Vagina (tissue), 2 donors: ENCODE data around the gene BCKDHA. TPM values are rescaled to one million over a fixed set of nuclear protein-coding genes. Genes with fewer than 3 reads are reported as not detected.
"Not testable (repeated sequence)": the region's sequence is repeated elsewhere in the genome, so short reads cannot be mapped to it uniquely, and the experiment has no call there.

Experiments used
- DNase-seq, 2 donors: peaks; one replicate each; pipeline ENCODE4 v3.0.0-alpha.2; 2017; ENCODE audit errors: extremely low spot score in 2 of 2
- H3K27ac ChIP-seq: fragments of 200-600 bp; sonication (generic); one replicate; pipeline ENCODE4 v1.5.1; 2019
- H3K27me3 ChIP-seq: fragments of 200-600 bp; sonication (generic); one replicate; pipeline ENCODE4 v1.5.1; 2019
- H3K36me3 ChIP-seq, 2 donors: fragments of 200-600 bp; sonication (generic); one replicate each; pipeline ENCODE4 v1.5.1; 2017 to 2019
- H3K4me1 ChIP-seq: fragments of 200-600 bp; sonication (generic); one replicate; pipeline ENCODE4 v1.5.1; 2019
- H3K4me3 ChIP-seq, 2 donors: fragments of 200-600 bp; sonication (generic); 1 replicate in 1 of 2; 2 replicates in 1 of 2; pipeline ENCODE4 v1.5.1; 2016 to 2019
- H3K9me3 ChIP-seq: fragments of 200-600 bp; sonication (generic); one replicate; pipeline ENCODE4 v1.5.1; 2019
- CTCF ChIP-seq, 3 experiments: fragments of 450-650 bp in 2 of 3; fragments of 200-600 bp in 1 of 3; sonication (generic) in 1 of 3; IDR thresholded peaks; one replicate each; pipeline ENCODE4 v1.5.1; 2017 to 2019; ENCODE audit warnings: antibody characterized with exemption in 3 of 3, mild to moderate bottlenecking in 2 of 3, moderate library complexity in 2 of 3
- POLR2A ChIP-seq, 2 donors: fragments of 450-650 bp; IDR thresholded peaks; one replicate each; pipeline ENCODE4 v1.6.1; 2017; ENCODE audit warnings: antibody characterized with exemption in 2 of 2, mild to moderate bottlenecking in 2 of 2, moderate library complexity in 2 of 2
- POLR2AphosphoS5 ChIP-seq, 2 donors: sonication (generic); formaldehyde crosslinking; IDR thresholded peaks; one replicate each; pipeline ENCODE4 v1.9.0; 2017; ENCODE audit warnings: antibody characterized with exemption in 2 of 2, mild to moderate bottlenecking in 2 of 2, low read depth in 1 of 2; ENCODE audit not compliant: insufficient read depth in 1 of 2
- intact Hi-C: fragments of 100-400 bp; cut with DNase I; formaldehyde crosslinking; loops from one replicate; pipeline ENCODE4 v1.15.1; 2023
- total RNA-seq: library from RNA; depleted of rRNA; stranded (reverse); fragments of >200 nt; gene quantifications from one replicate; pipeline ENCODE4 v1.2.3, GENCODE V29; 2016

Gene BCKDHA
- total RNA-seq, 1 donor from 2014 or later, result 68.5 TPM

- DNase-seq, result no peak
- Histone ChIP-seq H3K4me3 (no peak overlapping the region), H3K9me3 (no peaks in the 10 kb centered on the region), H3K36me3 (no peaks in the 10 kb centered on the region), H3K27ac (peak overlapping the region; percentile 39), H3K27me3 (no peaks in the 10 kb centered on the region), H3K4me1 (peaks cover 60% of the 10 kb centered on the region)
- TF ChIP-seq POLR2A (IDR thresholded peaks at IDR 0.05) (no peak), CTCF (IDR thresholded peaks at IDR 0.05) (no peak), POLR2AphosphoS5 (IDR thresholded peaks at IDR 0.05; ENCODE audit: insufficient read depth in 1 of 2, low read depth in 1 of 2) (no peak)
- intact Hi-C loops, result no loop called here
Observed at GRCh38 chr19:41403181-41403970, 5.8 kb downstream of the BCKDHA start.

DNA sequence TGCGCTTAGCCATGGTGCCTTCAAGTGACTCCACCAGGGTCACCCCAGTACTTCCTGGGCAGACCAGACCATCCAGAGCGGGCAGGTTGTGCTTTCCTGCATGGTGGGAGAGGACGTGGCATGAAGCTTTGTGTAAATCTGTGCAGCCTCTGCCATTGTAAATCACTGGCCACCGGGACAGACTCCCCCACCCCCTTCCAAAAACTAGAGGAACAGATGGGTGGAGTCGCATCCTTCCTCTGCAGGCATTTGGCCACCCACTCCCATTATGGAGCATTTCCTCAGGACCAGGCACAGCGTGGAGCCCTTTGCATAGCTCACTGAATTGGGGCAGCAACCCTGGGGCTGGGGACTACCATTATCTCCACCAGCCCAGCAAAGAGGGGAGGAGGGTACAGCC, 8.2 kb downstream of the BCKDHA start:
- H3K27ac ChIP-seq, result peak overlapping the region; percentile 72
- H3K9me3 ChIP-seq, result no peaks in the 10 kb centered on the region
- no peaks in the 10 kb centered on the region for H3K27me3 ChIP-seq
- H3K4me1 ChIP-seq, result peaks cover 46% of the 10 kb centered on the region
- TF ChIP-seq POLR2A (IDR thresholded peaks at IDR 0.05) (no peak), CTCF (IDR thresholded peaks at IDR 0.05) (no peak), POLR2AphosphoS5 (IDR thresholded peaks at IDR 0.05; ENCODE audit: insufficient read depth in 1 of 2, low read depth in 1 of 2) (no peak)
- intact Hi-C loops, result no loop called here
- H3K36me3 ChIP-seq, result peaks cover 0 to 4% of the 10 kb centered on the region in 2 donors
- H3K4me3 ChIP-seq, result no peak overlapping the region
- no peak for DNase-seq

GRCh38 chr19:41407271-41407670, 9.7 kb downstream of the BCKDHA start:
- no peak overlapping the region for H3K4me3 ChIP-seq
- no peak overlapping the region for H3K27ac ChIP-seq
- no peak for TF ChIP-seq POLR2A (IDR thresholded peaks at IDR 0.05)
- no peak for TF ChIP-seq CTCF (IDR thresholded peaks at IDR 0.05)
- no peak for TF ChIP-seq POLR2AphosphoS5 (IDR thresholded peaks at IDR 0.05; ENCODE audit: insufficient read depth in 1 of 2, low read depth in 1 of 2)
- no peaks in the 10 kb centered on the region for H3K27me3 ChIP-seq
- intact Hi-C loops, result no loop called here
- H3K4me1 ChIP-seq, result peaks cover 46% of the 10 kb centered on the region
- peaks cover 0 to 17% of the 10 kb centered on the region in 2 donors for H3K36me3 ChIP-seq
- H3K9me3 ChIP-seq, result no peaks in the 10 kb centered on the region
- DNase-seq, result no peak

- no peak overlapping the region for H3K27ac ChIP-seq
- intact Hi-C loops, result no loop called here
Observed at GRCh38 chr19:41408256-41408655, 10.6 kb downstream of the BCKDHA start.

GRCh38 chr19:41408846-41409245, 11.2 kb downstream of the BCKDHA start:
- intact Hi-C loops, H3K9me3 ChIP-seq, H3K4me3 ChIP-seq, H3K27me3 ChIP-seq, H3K27ac ChIP-seq, DNase-seq: not testable (repeated sequence)
- Histone ChIP-seq H3K4me1 (peaks cover 33% of the 10 kb centered on the region), H3K36me3 (peaks cover 0 to 25% of the 10 kb centered on the region in 2 donors)

More at GRCh38 chr19:41408256-41408655, 10.6 kb downstream of the BCKDHA start:
- peaks cover 37% of the 10 kb centered on the region for H3K4me1 ChIP-seq
- TF ChIP-seq CTCF (IDR thresholded peaks at IDR 0.05) (no peak), POLR2AphosphoS5 (IDR thresholded peaks at IDR 0.05; ENCODE audit: insufficient read depth in 1 of 2, low read depth in 1 of 2) (no peak), POLR2A (IDR thresholded peaks at IDR 0.05) (no peak)
- no peaks in the 10 kb centered on the region for H3K27me3 ChIP-seq
- peaks cover 0 to 19% of the 10 kb centered on the region in 2 donors for H3K36me3 ChIP-seq
- H3K9me3 ChIP-seq, result no peaks in the 10 kb centered on the region
- H3K4me3 ChIP-seq, result no peak overlapping the region
- DNase-seq, result no peak
